ENCODE results near the gene ZNRF3. TPM values are rescaled to one million over a fixed set of nuclear protein-coding genes. Genes with fewer than 3 reads are reported as not detected.

Gene ZNRF3
- total and polyA plus RNA-seq, 2 donors: 1.1 to 1.3 TPM

DNA sequence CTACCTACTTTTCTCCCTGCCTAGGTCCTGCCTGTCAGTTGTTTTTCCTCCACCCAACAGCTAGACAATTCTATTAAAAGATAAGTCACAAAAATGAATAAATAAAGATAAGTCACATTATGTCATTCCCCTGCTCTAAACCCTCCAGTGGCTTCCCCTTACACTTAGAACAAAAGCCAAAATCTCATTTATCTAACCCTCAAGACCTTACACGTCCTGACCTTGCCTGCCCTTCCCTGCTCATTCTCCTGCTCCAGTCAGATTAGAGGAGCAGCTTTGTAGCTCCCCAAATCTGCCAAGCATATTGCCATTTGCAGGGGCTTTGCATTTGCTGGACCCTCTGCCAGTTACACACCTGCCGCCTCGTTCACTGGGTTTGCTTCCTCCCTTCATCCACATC lies 206.1 kb downstream of the ZNRF3 start:
- DNase-seq (ENCODE audit: low read depth in 6 of 9, low spot score in 9 of 9): no peak
- Histone ChIP-seq H3K36me3 (ENCODE audit: control insufficient read depth in 2 of 2, insufficient read depth in 2 of 2, low read length in 1 of 2) (peaks cover 2 to 4% of the 10 kb centered on the region in 2 donors), H3K9me3 (ENCODE audit: control insufficient read depth in 2 of 2, insufficient read depth in 1 of 2, low read length in 1 of 2) (no peaks in the 10 kb centered on the region), H3K4me3 (ENCODE audit: low read length in 2 of 2) (no peak overlapping the region), H3K4me1 (ENCODE audit: control insufficient read depth in 2 of 2, insufficient read depth in 2 of 2, low read length in 2 of 2) (peaks cover 0 to 8% of the 10 kb centered on the region in 2 donors), H3K27ac (ENCODE audit: low read depth in 1 of 2, low read length in 1 of 2) (no peak overlapping the region), H3K27me3 (ENCODE audit: control insufficient read depth in 2 of 2, insufficient read depth in 1 of 2, low read length in 1 of 2) (no peaks in the 10 kb centered on the region)
- 59% methylated on average over 3 of the region's 3 CpGs for WGBS

DNA sequence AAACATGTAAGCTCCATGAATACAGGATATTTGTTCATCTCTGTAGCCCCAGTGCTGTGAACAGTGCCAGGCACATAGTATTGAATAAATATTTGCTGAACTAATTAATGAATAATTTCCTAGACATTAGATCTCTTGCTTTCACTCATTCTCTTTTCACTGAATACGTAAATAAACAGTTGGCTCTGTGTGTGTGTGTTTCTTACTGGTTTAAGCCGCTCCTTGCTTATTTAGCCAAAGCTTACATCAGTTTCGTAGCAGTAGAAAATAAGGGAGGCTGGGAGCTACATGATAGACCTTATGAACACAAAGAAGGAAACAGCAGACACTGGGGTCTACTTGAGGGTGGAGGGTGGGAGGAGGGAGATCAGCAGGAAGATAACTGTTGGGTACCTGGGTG lies 206.7 kb downstream of the ZNRF3 start:
- H3K27ac ChIP-seq (ENCODE audit: low read depth in 1 of 2, low read length in 1 of 2): no peak overlapping the region
- no peak for DNase-seq (ENCODE audit: low read depth in 6 of 9, low spot score in 9 of 9)
- H3K27me3 ChIP-seq (ENCODE audit: control insufficient read depth in 2 of 2, insufficient read depth in 1 of 2, low read length in 1 of 2): no peaks in the 10 kb centered on the region
- 96% methylated on average over 3 of the region's 3 CpGs for WGBS
- no peak overlapping the region for H3K4me3 ChIP-seq (ENCODE audit: low read length in 2 of 2)
- H3K4me1 ChIP-seq (ENCODE audit: control insufficient read depth in 2 of 2, insufficient read depth in 2 of 2, low read length in 2 of 2): peaks cover 0 to 8% of the 10 kb centered on the region in 2 donors
- no peaks in the 10 kb centered on the region for H3K9me3 ChIP-seq (ENCODE audit: control insufficient read depth in 2 of 2, insufficient read depth in 1 of 2, low read length in 1 of 2)
- H3K36me3 ChIP-seq (ENCODE audit: control insufficient read depth in 2 of 2, insufficient read depth in 2 of 2, low read length in 1 of 2): peaks cover 6% of the 10 kb centered on the region in 2 donors

DNA sequence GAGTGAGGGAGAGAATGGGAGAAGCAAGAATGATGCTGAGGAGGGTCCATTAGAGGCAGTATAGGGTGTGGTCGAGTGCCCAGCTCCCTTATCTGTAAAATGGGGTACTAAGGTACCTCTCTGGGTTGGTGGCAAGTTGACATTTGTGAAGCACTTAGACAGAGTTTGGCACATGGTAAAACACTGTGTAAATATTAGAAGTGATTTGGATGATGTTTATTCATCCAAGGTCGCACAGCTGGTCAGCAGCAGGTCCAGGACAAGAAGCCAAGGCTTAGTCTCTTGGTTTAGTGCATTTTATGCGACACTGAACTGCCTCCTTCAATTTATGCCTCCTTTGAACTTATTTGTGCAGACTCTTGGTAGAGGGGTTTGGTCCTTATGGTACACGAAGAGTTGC lies 208.9 kb downstream of the ZNRF3 start:
- Histone ChIP-seq H3K9me3 (ENCODE audit: control insufficient read depth in 2 of 2, insufficient read depth in 1 of 2, low read length in 1 of 2) (no peaks in the 10 kb centered on the region), H3K36me3 (ENCODE audit: control insufficient read depth in 2 of 2, insufficient read depth in 2 of 2, low read length in 1 of 2) (peaks cover 12 to 17% of the 10 kb centered on the region in 2 donors), H3K4me3 (ENCODE audit: low read length in 2 of 2) (no peak overlapping the region), H3K27me3 (ENCODE audit: control insufficient read depth in 2 of 2, insufficient read depth in 1 of 2, low read length in 1 of 2) (no peaks in the 10 kb centered on the region), H3K27ac (ENCODE audit: low read depth in 1 of 2, low read length in 1 of 2) (no peak overlapping the region), H3K4me1 (ENCODE audit: control insufficient read depth in 2 of 2, insufficient read depth in 2 of 2, low read length in 2 of 2) (peaks cover 0 to 8% of the 10 kb centered on the region in 2 donors)
- no peak for DNase-seq (ENCODE audit: low read depth in 6 of 9, low spot score in 9 of 9)
- 97% methylated on average over 4 of the region's 4 CpGs for WGBS

DNA sequence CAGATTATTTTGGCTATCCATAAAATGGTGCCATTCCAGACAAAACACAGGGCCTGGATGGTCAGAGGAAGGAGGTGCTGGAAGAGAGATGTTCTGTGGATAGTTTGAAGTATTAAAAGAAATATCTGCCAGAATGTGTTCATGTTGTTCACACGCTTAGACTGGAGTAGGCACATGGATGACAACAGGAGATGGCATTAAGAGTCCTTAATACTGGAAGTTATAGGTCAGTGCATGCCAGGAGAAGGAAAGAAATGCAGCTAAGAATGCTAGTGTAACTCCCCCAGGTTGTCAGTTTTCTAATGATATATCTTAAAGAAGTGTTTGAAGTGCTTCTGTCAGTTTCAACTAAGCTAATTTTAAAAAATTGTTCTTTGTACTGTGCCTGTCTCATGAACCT lies 209.7 kb downstream of the ZNRF3 start:
- no peaks in the 10 kb centered on the region for H3K9me3 ChIP-seq (ENCODE audit: control insufficient read depth in 2 of 2, insufficient read depth in 1 of 2, low read length in 1 of 2)
- no peak for DNase-seq (ENCODE audit: low read depth in 6 of 9, low spot score in 9 of 9)
- peak overlapping the region in 1 of 2 donors; percentile 5 for H3K27ac ChIP-seq (ENCODE audit: low read depth in 1 of 2, low read length in 1 of 2)
- no peaks in the 10 kb centered on the region for H3K27me3 ChIP-seq (ENCODE audit: control insufficient read depth in 2 of 2, insufficient read depth in 1 of 2, low read length in 1 of 2)
- peaks cover 0 to 8% of the 10 kb centered on the region in 2 donors for H3K4me1 ChIP-seq (ENCODE audit: control insufficient read depth in 2 of 2, insufficient read depth in 2 of 2, low read length in 2 of 2)
- 94% methylated on average over 1 of the region's 1 CpG for WGBS
- peaks cover 12 to 17% of the 10 kb centered on the region in 2 donors for H3K36me3 ChIP-seq (ENCODE audit: control insufficient read depth in 2 of 2, insufficient read depth in 2 of 2, low read length in 1 of 2)
- no peak overlapping the region for H3K4me3 ChIP-seq (ENCODE audit: low read length in 2 of 2)

DNA sequence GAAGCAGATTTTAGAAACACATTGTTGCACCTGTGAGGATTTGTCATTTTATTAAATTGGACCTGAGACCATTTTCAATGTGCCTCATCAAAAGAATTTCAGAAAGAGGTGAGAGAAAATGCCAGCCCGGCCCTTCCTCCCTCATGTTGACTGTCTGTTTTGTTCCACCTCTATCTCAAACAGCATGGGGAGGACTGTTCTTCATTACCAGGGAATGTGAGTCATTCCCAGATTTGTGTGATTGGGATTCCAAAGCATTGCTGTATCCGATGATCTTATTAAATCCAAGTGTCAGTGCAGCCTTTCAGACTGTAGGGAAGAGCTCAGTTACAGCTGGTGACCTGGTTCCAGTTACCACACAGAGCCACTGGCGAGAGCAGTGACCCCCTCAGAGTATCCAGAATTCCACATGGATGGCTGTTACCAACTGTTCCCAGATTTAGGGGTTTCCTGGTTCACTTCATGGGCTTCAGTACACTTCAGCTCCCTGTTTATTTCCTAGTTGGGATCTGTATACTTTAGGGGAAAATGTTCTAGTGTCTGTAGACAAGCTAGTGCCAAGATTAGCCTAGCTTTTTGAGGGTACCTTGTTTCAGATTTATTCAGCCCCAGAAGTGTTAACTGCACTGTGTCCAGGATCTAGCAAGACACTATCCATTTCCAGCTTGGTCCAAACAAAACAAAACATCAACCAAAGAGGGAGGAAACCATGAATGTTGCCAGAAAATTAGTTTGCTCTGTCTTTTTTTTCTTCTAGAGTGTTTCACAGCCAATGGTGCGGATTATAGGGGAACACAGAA lies 210.3 kb downstream of the ZNRF3 start:
- Histone ChIP-seq H3K27ac (ENCODE audit: low read depth in 1 of 2, low read length in 1 of 2) (peak overlapping the region in 1 of 2 donors; percentile 53), H3K4me1 (ENCODE audit: control insufficient read depth in 2 of 2, insufficient read depth in 2 of 2, low read length in 2 of 2) (peaks cover 0 to 8% of the 10 kb centered on the region in 2 donors), H3K4me3 (ENCODE audit: low read length in 2 of 2) (no peak overlapping the region), H3K36me3 (ENCODE audit: control insufficient read depth in 2 of 2, insufficient read depth in 2 of 2, low read length in 1 of 2) (peaks cover 12 to 17% of the 10 kb centered on the region in 2 donors), H3K27me3 (ENCODE audit: control insufficient read depth in 2 of 2, insufficient read depth in 1 of 2, low read length in 1 of 2) (no peaks in the 10 kb centered on the region), H3K9me3 (ENCODE audit: control insufficient read depth in 2 of 2, insufficient read depth in 1 of 2, low read length in 1 of 2) (no peaks in the 10 kb centered on the region)
- WGBS: 95% methylated on average over 4 of the region's 4 CpGs
- no peak for DNase-seq (ENCODE audit: low read depth in 6 of 9, low spot score in 9 of 9)

DNA sequence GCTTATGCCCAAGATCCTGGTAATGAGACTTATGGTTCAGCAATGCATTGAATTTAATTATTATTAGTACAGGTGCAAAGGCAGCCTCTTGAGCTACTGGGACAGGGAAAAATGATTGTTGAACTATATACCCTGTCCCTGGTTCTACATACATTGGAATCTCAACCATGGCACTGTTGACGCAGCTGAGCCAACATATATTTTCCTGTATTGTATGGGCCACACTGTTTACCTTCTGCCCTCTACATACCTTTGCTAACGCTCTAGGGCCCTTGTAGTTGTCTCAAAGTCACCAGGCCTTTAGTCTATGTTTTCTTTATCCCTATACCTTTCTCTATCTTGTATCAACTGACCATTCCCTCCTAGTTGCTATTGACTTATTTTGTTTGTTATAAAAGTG lies 212.1 kb downstream of the ZNRF3 start:
- H3K27ac ChIP-seq (ENCODE audit: low read depth in 1 of 2, low read length in 1 of 2): no peak overlapping the region
- H3K27me3 ChIP-seq (ENCODE audit: control insufficient read depth in 2 of 2, insufficient read depth in 1 of 2, low read length in 1 of 2): no peaks in the 10 kb centered on the region
- no peak for DNase-seq (ENCODE audit: low read depth in 6 of 9, low spot score in 9 of 9)
- H3K9me3 ChIP-seq (ENCODE audit: control insufficient read depth in 2 of 2, insufficient read depth in 1 of 2, low read length in 1 of 2): no peaks in the 10 kb centered on the region
- H3K4me1 ChIP-seq (ENCODE audit: control insufficient read depth in 2 of 2, insufficient read depth in 2 of 2, low read length in 2 of 2): peaks cover 0 to 8% of the 10 kb centered on the region in 2 donors
- peaks cover 15 to 22% of the 10 kb centered on the region in 2 donors for H3K36me3 ChIP-seq (ENCODE audit: control insufficient read depth in 2 of 2, insufficient read depth in 2 of 2, low read length in 1 of 2)
- no peak overlapping the region for H3K4me3 ChIP-seq (ENCODE audit: low read length in 2 of 2)
- WGBS: 98% methylated on average over 2 of the region's 2 CpGs

DNA sequence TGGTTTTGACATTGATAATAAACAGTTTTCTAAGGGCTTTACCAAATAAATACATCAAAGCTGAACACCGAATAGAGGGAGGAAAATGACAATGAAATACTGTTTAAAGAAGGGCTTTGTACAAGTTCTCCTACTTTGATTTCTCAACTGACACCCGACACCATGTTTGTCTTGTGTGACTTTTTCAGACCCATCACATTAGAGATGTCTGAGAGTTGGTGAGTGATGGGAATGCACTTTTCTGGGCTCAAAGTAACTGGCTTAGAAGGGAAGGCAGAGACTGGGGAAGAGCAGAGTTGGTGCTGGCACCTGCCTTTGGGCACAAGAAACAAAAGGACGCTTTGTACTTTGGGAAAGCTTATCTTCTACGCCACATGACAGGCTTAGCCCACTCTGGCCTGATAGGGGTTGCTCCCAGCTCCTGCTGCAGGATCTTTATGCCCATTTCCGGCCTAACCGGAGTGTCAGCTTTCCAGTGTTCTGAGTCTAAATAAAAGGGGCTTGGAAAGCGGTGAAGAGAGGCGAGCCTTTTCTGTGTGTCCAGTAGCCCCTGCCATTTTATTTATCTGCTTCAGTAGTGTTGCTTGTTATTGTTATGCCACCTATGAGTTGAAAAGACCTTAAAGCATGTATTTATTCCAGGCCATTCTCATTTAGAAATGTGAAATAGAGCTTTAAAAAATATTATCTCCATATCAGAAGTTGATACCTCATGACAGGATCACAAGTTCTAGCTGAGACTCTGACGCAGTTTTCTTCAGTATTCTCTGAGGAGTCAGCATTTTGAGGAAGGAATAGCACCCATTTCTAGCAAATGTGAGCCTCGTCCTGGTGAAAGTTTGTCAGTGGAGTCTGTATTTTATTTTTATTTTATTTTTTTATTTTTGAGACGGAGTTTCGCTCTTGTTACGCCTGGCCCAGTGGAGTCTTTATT lies 213.6 kb downstream of the ZNRF3 start:
- WGBS: 94% methylated on average over 13 of the region's 13 CpGs
- no peak for DNase-seq (ENCODE audit: low read depth in 6 of 9, low spot score in 9 of 9)
- H3K27ac ChIP-seq (ENCODE audit: low read depth in 1 of 2, low read length in 1 of 2): peak overlapping the region in 1 of 2 donors; percentile 11
- no peaks in the 10 kb centered on the region for H3K9me3 ChIP-seq (ENCODE audit: control insufficient read depth in 2 of 2, insufficient read depth in 1 of 2, low read length in 1 of 2)
- H3K27me3 ChIP-seq (ENCODE audit: control insufficient read depth in 2 of 2, insufficient read depth in 1 of 2, low read length in 1 of 2): no peaks in the 10 kb centered on the region
- H3K4me3 ChIP-seq (ENCODE audit: low read length in 2 of 2): no peak overlapping the region
- H3K4me1 ChIP-seq (ENCODE audit: control insufficient read depth in 2 of 2, insufficient read depth in 2 of 2, low read length in 2 of 2): peaks cover 0 to 5% of the 10 kb centered on the region in 2 donors
- H3K36me3 ChIP-seq (ENCODE audit: control insufficient read depth in 2 of 2, insufficient read depth in 2 of 2, low read length in 1 of 2): peaks cover 20 to 26% of the 10 kb centered on the region in 2 donors

DNA sequence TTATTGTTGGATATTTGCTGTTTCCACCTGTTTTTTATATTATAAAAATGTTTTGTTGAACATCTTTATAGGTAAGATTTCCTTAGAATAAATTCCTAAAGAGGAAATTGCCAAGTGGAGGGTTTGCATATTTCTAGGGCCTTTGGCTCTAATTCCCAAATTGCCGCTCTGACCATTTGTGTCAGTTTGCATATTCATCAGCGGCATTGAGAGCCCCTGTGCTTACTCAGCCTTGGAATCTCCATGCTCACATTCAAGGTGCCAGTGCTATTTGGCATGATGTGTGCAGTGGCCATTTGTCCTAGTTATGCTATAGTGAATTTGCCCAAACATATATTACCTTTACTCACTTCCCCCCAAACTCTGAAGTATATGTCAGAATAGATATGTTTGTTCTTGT lies 214.9 kb downstream of the ZNRF3 start:
- Histone ChIP-seq H3K27me3 (ENCODE audit: control insufficient read depth in 2 of 2, insufficient read depth in 1 of 2, low read length in 1 of 2) (no peaks in the 10 kb centered on the region), H3K4me1 (ENCODE audit: control insufficient read depth in 2 of 2, insufficient read depth in 2 of 2, low read length in 2 of 2) (peaks cover 0 to 2% of the 10 kb centered on the region in 2 donors), H3K27ac (ENCODE audit: low read depth in 1 of 2, low read length in 1 of 2) (no peak overlapping the region), H3K36me3 (ENCODE audit: control insufficient read depth in 2 of 2, insufficient read depth in 2 of 2, low read length in 1 of 2) (peaks cover 25 to 26% of the 10 kb centered on the region in 2 donors), H3K4me3 (ENCODE audit: low read length in 2 of 2) (no peak overlapping the region), H3K9me3 (ENCODE audit: control insufficient read depth in 2 of 2, insufficient read depth in 1 of 2, low read length in 1 of 2) (no peaks in the 10 kb centered on the region)
- DNase-seq (ENCODE audit: low read depth in 6 of 9, low spot score in 9 of 9): no peak
- over 99% methylated on average over 2 of the region's 2 CpGs for WGBS

DNA sequence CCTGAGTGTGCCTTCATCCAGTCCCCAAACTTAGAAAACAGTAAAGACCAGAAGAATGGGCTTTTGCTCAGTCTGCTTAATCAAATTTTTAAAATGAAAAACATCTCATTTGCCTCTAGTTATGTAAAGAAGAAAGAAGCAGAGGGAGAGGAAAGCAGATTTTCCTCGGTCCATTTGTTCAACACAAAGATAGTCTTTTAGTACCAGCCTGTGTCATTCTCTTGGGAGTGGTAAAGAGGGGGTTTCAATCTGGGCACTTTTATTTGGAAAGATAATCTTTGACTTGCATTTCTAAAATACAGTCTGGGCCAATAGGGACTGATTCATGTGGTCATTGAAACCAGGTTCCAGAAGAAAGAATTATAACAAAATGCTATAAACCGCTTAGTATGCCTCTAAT lies 218.9 kb downstream of the ZNRF3 start:
- Histone ChIP-seq H3K4me1 (ENCODE audit: control insufficient read depth in 2 of 2, insufficient read depth in 2 of 2, low read length in 2 of 2) (no peaks in the 10 kb centered on the region), H3K9me3 (ENCODE audit: control insufficient read depth in 2 of 2, insufficient read depth in 1 of 2, low read length in 1 of 2) (no peaks in the 10 kb centered on the region), H3K36me3 (ENCODE audit: control insufficient read depth in 2 of 2, insufficient read depth in 2 of 2, low read length in 1 of 2) (peaks cover 12 to 14% of the 10 kb centered on the region in 2 donors), H3K4me3 (ENCODE audit: low read length in 2 of 2) (no peak overlapping the region), H3K27me3 (ENCODE audit: control insufficient read depth in 2 of 2, insufficient read depth in 1 of 2, low read length in 1 of 2) (no peaks in the 10 kb centered on the region), H3K27ac (ENCODE audit: low read depth in 1 of 2, low read length in 1 of 2) (no peak overlapping the region)
- WGBS: 94% methylated on average over 2 of the region's 2 CpGs
- DNase-seq (ENCODE audit: low read depth in 6 of 9, low spot score in 9 of 9): no peak

Data from thymus (tissue), 11 donors.